HG03039 (cell line): Measurements from ENCODE around the gene LAP3.
"Not testable (repeated sequence)": the region's sequence is repeated elsewhere in the genome, so short reads cannot be mapped to it uniquely, and the experiment has no call there.

Source experiments
- ATAC-seq: cut with Tn5 transposase; IDR thresholded peaks from one replicate; pipeline ENCODE4 v1.9.1; 2021; ENCODE audit warnings: mild to moderate bottlenecking, moderate library complexity; ENCODE audit not compliant: unreplicated experiment

Gene LAP3

GRCh38 chr4:17576932-17577664 is at the start of gene LAP3:
Gene LAP3 (plus strand): TSS chr4:17577198. CDS start chr4:17577466, 268 bp downstream.
- peak; percentile 84 for ATAC-seq

- no peak for ATAC-seq
Observed at GRCh38 chr4:17528551-17529165, 48.3 kb upstream of the LAP3 start.

GRCh38 chr4:17531538-17532285 is 45.3 kb upstream of the LAP3 start:
- ATAC-seq = no peak

- no peak for ATAC-seq
Observed at GRCh38 chr4:17534705-17535104, 42.3 kb upstream of the LAP3 start.

- ATAC-seq = no peak
Observed at GRCh38 chr4:17535242-17535641, 41.8 kb upstream of the LAP3 start.

- no peak for ATAC-seq
Observed at GRCh38 chr4:17535906-17536305, 41.1 kb upstream of the LAP3 start.

- not testable (repeated sequence) for ATAC-seq
Observed at GRCh38 chr4:17537060-17537459, 39.9 kb upstream of the LAP3 start.

- no peak for ATAC-seq
Observed at GRCh38 chr4:17544205-17544604, 32.8 kb upstream of the LAP3 start.

GRCh38 chr4:17544831-17545234 is 32.2 kb upstream of the LAP3 start:
- ATAC-seq = no peak

- no peak for ATAC-seq
Observed at GRCh38 chr4:17545374-17546140, 31.4 kb upstream of the LAP3 start.

- no peak for ATAC-seq
Observed at GRCh38 chr4:17546222-17546621, 30.8 kb upstream of the LAP3 start.

GRCh38 chr4:17546678-17547077 is 30.3 kb upstream of the LAP3 start:
- ATAC-seq = no peak

GRCh38 chr4:17550549-17550948 is 26.4 kb upstream of the LAP3 start:
- no peak for ATAC-seq

- ATAC-seq = no peak
Observed at GRCh38 chr4:17552427-17552826, 24.6 kb upstream of the LAP3 start.

GRCh38 chr4:17554568-17554967 is 22.4 kb upstream of the LAP3 start:
- ATAC-seq = no peak

GRCh38 chr4:17556498-17556897 is 20.5 kb upstream of the LAP3 start:
- no peak for ATAC-seq

GRCh38 chr4:17557880-17558279 is 19.1 kb upstream of the LAP3 start:
- no peak for ATAC-seq

- ATAC-seq = no peak
Observed at GRCh38 chr4:17558941-17559708, 17.9 kb upstream of the LAP3 start.

GRCh38 chr4:17559709-17560048 is 17.3 kb upstream of the LAP3 start:
- no peak for ATAC-seq

GRCh38 chr4:17560065-17560673 is 16.8 kb upstream of the LAP3 start:
- ATAC-seq = no peak
